ENCODE results near the gene TRIM5.
A peak's percentile ranks its signal among the peaks of the same experiment; 100 is the strongest.
"Not testable (repeated sequence)": the region's sequence is repeated elsewhere in the genome, so short reads cannot be mapped to it uniquely, and the experiment has no call there.

Gene TRIM5

GRCh38 chr11:5684646-5685362 is at the start of gene TRIM5:
TSS of gene TRIM5 (minus strand) at chr11:5685074. CDS start at chr11:5680177, 4,897 bp downstream.
- DNase-seq = peak; percentile 98

GRCh38 chr11:5727691-5728090 is 42.8 kb upstream of the TRIM5 start:
- no peak for DNase-seq

- no peak for DNase-seq
Measured at GRCh38 chr11:5726351-5726750, 41.5 kb upstream of the TRIM5 start.

- no peak for DNase-seq
Measured at GRCh38 chr11:5722622-5723021, 37.7 kb upstream of the TRIM5 start.

GRCh38 chr11:5719703-5720495 is 35.0 kb upstream of the TRIM5 start:
- no peak for DNase-seq

- DNase-seq = not testable (repeated sequence)
Measured at GRCh38 chr11:5716518-5716917, 31.6 kb upstream of the TRIM5 start.

- DNase-seq = no peak
Measured at GRCh38 chr11:5713695-5714094, 28.8 kb upstream of the TRIM5 start.

- no peak for DNase-seq
Measured at GRCh38 chr11:5712507-5712906, 27.6 kb upstream of the TRIM5 start.

- no peak for DNase-seq
Measured at GRCh38 chr11:5705688-5706087, 20.8 kb upstream of the TRIM5 start.

- DNase-seq = no peak
Measured at GRCh38 chr11:5703741-5704536, 19.1 kb upstream of the TRIM5 start.

GRCh38 chr11:5701055-5701577 is 16.2 kb upstream of the TRIM5 start:
- no peak for DNase-seq

GRCh38 chr11:5700421-5701054 is 15.7 kb upstream of the TRIM5 start:
- no peak for DNase-seq

- no peak for DNase-seq
Measured at GRCh38 chr11:5698281-5698680, 13.4 kb upstream of the TRIM5 start.

- peak; percentile 56 for DNase-seq
Measured at GRCh38 chr11:5696210-5696609, 11.3 kb upstream of the TRIM5 start.

GRCh38 chr11:5695580-5695979 is 10.7 kb upstream of the TRIM5 start:
- no peak for DNase-seq

GRCh38 chr11:5694642-5695041 is 9.8 kb upstream of the TRIM5 start:
- DNase-seq = no peak

- DNase-seq = no peak
Measured at GRCh38 chr11:5691964-5692361, 7.1 kb upstream of the TRIM5 start.

- DNase-seq = not testable (repeated sequence)
Measured at GRCh38 chr11:5691238-5691963, 6.5 kb upstream of the TRIM5 start.

GRCh38 chr11:5690736-5691135 is 5.9 kb upstream of the TRIM5 start:
- no peak for DNase-seq

- DNase-seq = no peak
Measured at GRCh38 chr11:5690216-5690615, 5.3 kb upstream of the TRIM5 start.

GRCh38 chr11:5689551-5689983 is 4.7 kb upstream of the TRIM5 start, which contains the start of gene TRIM22:
TSS of gene TRIM22 (plus strand) at chr11:5689790. CDS start at chr11:5696233, 6,443 bp downstream.
- no peak for DNase-seq

- DNase-seq = no peak
Measured at GRCh38 chr11:5688482-5688881, 3.6 kb upstream of the TRIM5 start.

All from islet precursor cell (in vitro differentiated cells).